Fibroblast of lung (primary cell): ENCODE measurements around the gene COL5A3. TPM values are rescaled to one million over a fixed set of nuclear protein-coding genes. Genes with fewer than 3 reads are reported as not detected.
"Not testable (repeated sequence)": the region's sequence is repeated elsewhere in the genome, so short reads cannot be mapped to it uniquely, and the experiment has no call there.

Source experiments
- DNase-seq, 2 donors: peaks; one replicate each; pipeline versions ENCODE4 v3.0.0 to v3.0.0-alpha.2; 2010; ENCODE audit warnings: low read depth in 2 of 2
- H2AFZ ChIP-seq: 2 replicates; pipeline ENCODE4 v1.5.1; 2012; ENCODE audit warnings: low read length, control low read depth, inconsistent platforms
- H3K27ac ChIP-seq: 2 replicates; pipeline ENCODE4 v1.5.1; 2011; ENCODE audit warnings: low read length, control low read depth; ENCODE audit not compliant: insufficient read depth
- H3K27me3 ChIP-seq: 2 replicates; pipeline ENCODE4 v1.5.1; 2011; ENCODE audit warnings: mild to moderate bottlenecking, low read length; ENCODE audit not compliant: control insufficient read depth, insufficient read depth
- H3K36me3 ChIP-seq: 2 replicates; pipeline ENCODE4 v1.5.1; 2011; ENCODE audit warnings: low read length; ENCODE audit not compliant: control insufficient read depth, insufficient read depth
- H3K4me1 ChIP-seq: 2 replicates; pipeline ENCODE4 v1.5.1; 2011; ENCODE audit warnings: low read length; ENCODE audit not compliant: control insufficient read depth, insufficient read depth; ENCODE audit errors: extremely low read depth
- H3K4me2 ChIP-seq: 2 replicates; pipeline ENCODE4 v1.5.1; 2011; ENCODE audit warnings: low read length, control low read depth; ENCODE audit not compliant: insufficient read depth; ENCODE audit errors: extremely low read depth
- H3K4me3 ChIP-seq, 4 experiments: fragments of 200-600 bp in 1 of 4; sonication (generic) in 1 of 4; replicated peaks in 1 of 4; 2 replicates each; pipeline ENCODE4 v1.5.1; 2011 to 2016; ENCODE audit warnings: low read length in 4 of 4, low read depth in 3 of 4, mild to moderate bottlenecking in 3 of 4, control low read depth in 2 of 4, inconsistent platforms in 1 of 4, mixed read lengths in 1 of 4; ENCODE audit not compliant: insufficient read depth in 1 of 4; ENCODE audit errors: control extremely low read depth in 1 of 4
- H3K79me2 ChIP-seq: 2 replicates; pipeline ENCODE4 v1.5.1; 2012; ENCODE audit warnings: mild to moderate bottlenecking, low read length, inconsistent platforms; ENCODE audit not compliant: control insufficient read depth, insufficient read depth
- H3K9ac ChIP-seq: 2 replicates; pipeline ENCODE4 v1.5.1; 2011; ENCODE audit warnings: mild to moderate bottlenecking, low read length, control low read depth; ENCODE audit not compliant: insufficient read depth
- H3K9me3 ChIP-seq: 2 replicates; pipeline ENCODE4 v1.5.1; 2012; ENCODE audit warnings: low read depth, low read length; ENCODE audit not compliant: control insufficient read depth, insufficient read depth
- H4K20me1 ChIP-seq: 2 replicates; pipeline ENCODE4 v1.5.1; 2011; ENCODE audit warnings: low read length; ENCODE audit not compliant: control insufficient read depth, insufficient read depth; ENCODE audit errors: extremely low read depth
- CTCF ChIP-seq, 2 donors: IDR thresholded peaks in 1 of 2; conservative IDR thresholded peaks in 1 of 2; 1 replicate in 1 of 2; 2 replicates in 1 of 2; pipeline ENCODE4 v1.5.1; 2011 to 2012; ENCODE audit warnings: low read length in 2 of 2, control low read depth in 1 of 2, inconsistent platforms in 1 of 2, low read depth in 1 of 2, mild to moderate bottlenecking in 1 of 2
- EZH2 ChIP-seq: IDR thresholded peaks from 2 replicates; pipeline ENCODE4 v1.5.1; 2012; ENCODE audit warnings: low read length, control low read depth, mild to moderate bottlenecking; ENCODE audit errors: missing control alignments
- polyA plus RNA-seq, 2 donors: library from polyadenylated mRNA; depleted of rRNA in 1 of 2; stranded (reverse) in 1 of 2; unstranded in 1 of 2; fragments of >200 nt; gene quantifications; 2 replicates each; pipeline ENCODE4 v1.2.1, GENCODE V29; 2011 to 2012; ENCODE audit warnings: missing spikeins in 1 of 2
- total RNA-seq: library from RNA; depleted of rRNA; stranded (reverse); fragments of >200 nt; gene quantifications from 2 replicates; pipeline ENCODE4 v1.2.1, GENCODE V29; 2014

COL5A3 gene
- total and polyA plus RNA-seq, 2 donors (not counting 1 experiment from before 2014, with no cell fraction given): 1.2 to 33.7 TPM

- no peak for DNase-seq
- H3K27ac ChIP-seq: no peak overlapping the region
- no peaks in the 10 kb centered on the region for H3K36me3 ChIP-seq
- no peak overlapping the region for H3K4me2 ChIP-seq
- peaks cover 28% of the 10 kb centered on the region for H3K27me3 ChIP-seq
- no peak overlapping the region for H2AFZ ChIP-seq
- H3K4me3 ChIP-seq: no peak overlapping the region
- no peak overlapping the region for H3K9ac ChIP-seq
- no peaks in the 10 kb centered on the region for H3K9me3 ChIP-seq
- H3K4me1 ChIP-seq: no peaks in the 10 kb centered on the region
- H4K20me1 ChIP-seq: no peaks in the 10 kb centered on the region
- H3K79me2 ChIP-seq: no peaks in the 10 kb centered on the region
- no peak for TF ChIP-seq EZH2
- no peak for TF ChIP-seq CTCF (conservative IDR thresholded peaks at IDR 0.05 in 1 of 2, IDR thresholded peaks at IDR 0.05 in 1 of 2; ENCODE audit: low read depth in 1 of 2, low read length in 2 of 2)
Measured at GRCh38 chr19:10033614-10034013, 23.3 kb upstream of the COL5A3 start.

- H3K9ac ChIP-seq: no peak overlapping the region
- TF ChIP-seq CTCF (conservative IDR thresholded peaks at IDR 0.05 in 1 of 2, IDR thresholded peaks at IDR 0.05 in 1 of 2; ENCODE audit: low read depth in 1 of 2, low read length in 2 of 2) (peak; percentile 73 to 77), EZH2 (no peak)
- peaks cover 6% of the 10 kb centered on the region for H3K27me3 ChIP-seq
- H3K9me3 ChIP-seq: no peaks in the 10 kb centered on the region
- no peak overlapping the region for H3K4me3 ChIP-seq
- peak; percentile 86 to 93 for DNase-seq
- no peak overlapping the region for H3K27ac ChIP-seq
- no peaks in the 10 kb centered on the region for H3K79me2 ChIP-seq
- no peak overlapping the region for H2AFZ ChIP-seq
- H3K4me2 ChIP-seq: peak overlapping the region; percentile 1
- no peaks in the 10 kb centered on the region for H4K20me1 ChIP-seq
- H3K4me1 ChIP-seq: no peaks in the 10 kb centered on the region
- no peaks in the 10 kb centered on the region for H3K36me3 ChIP-seq
Measured at GRCh38 chr19:10027158-10027997, 17.1 kb upstream of the COL5A3 start.

GRCh38 chr19:10026744-10027143 lies 16.4 kb upstream of the COL5A3 start:
- H3K36me3 ChIP-seq: no peaks in the 10 kb centered on the region
- H3K4me3 ChIP-seq: no peak overlapping the region
- TF ChIP-seq EZH2 (no peak), CTCF (conservative IDR thresholded peaks at IDR 0.05 in 1 of 2, IDR thresholded peaks at IDR 0.05 in 1 of 2; ENCODE audit: low read depth in 1 of 2, low read length in 2 of 2) (no peak)
- no peaks in the 10 kb centered on the region for H3K4me1 ChIP-seq
- no peak overlapping the region for H3K27ac ChIP-seq
- peaks cover 2% of the 10 kb centered on the region for H3K27me3 ChIP-seq
- no peak overlapping the region for H2AFZ ChIP-seq
- no peak overlapping the region for H3K9ac ChIP-seq
- H3K9me3 ChIP-seq: no peaks in the 10 kb centered on the region
- H3K4me2 ChIP-seq: no peak overlapping the region
- H4K20me1 ChIP-seq: no peaks in the 10 kb centered on the region
- H3K79me2 ChIP-seq: no peaks in the 10 kb centered on the region
- no peak for DNase-seq

- H3K9me3 ChIP-seq, H3K27ac ChIP-seq, H3K4me2 ChIP-seq, H4K20me1 ChIP-seq, H3K4me1 ChIP-seq, DNase-seq, H3K9ac ChIP-seq, H3K36me3 ChIP-seq, H2AFZ ChIP-seq, H3K4me3 ChIP-seq, H3K79me2 ChIP-seq, H3K27me3 ChIP-seq: not testable (repeated sequence)
Measured at GRCh38 chr19:10023096-10023495, 12.8 kb upstream of the COL5A3 start.
